D721Med (cell line): ENCODE measurements around the gene TSPAN13.

Experiments used
- DNase-seq: peaks from one replicate; pipeline ENCODE4 v3.0.0; 2011; ENCODE audit warnings: low spot score; ENCODE audit not compliant: insufficient read length
- FAIRE-seq: peaks from 2 replicates; lab custom pipeline; 2011; peaks lifted over from hg19 to GRCh38; lab: Jason Lieb, UNC
- TF ChIP-seq, protein P1 (sequence below): IDR thresholded peaks from 2 replicates; pipeline ENCODE4 v1.5.1; 2012; ENCODE audit warnings: mild to moderate bottlenecking, control low read depth; ENCODE audit not compliant: insufficient read depth; ENCODE audit errors: missing control alignments

The TSPAN13 gene

GRCh38 chr7:16810112-16810511, 56.6 kb downstream of the TSPAN13 start:
- no peak for FAIRE-seq
- DNase-seq = no peak
- TF ChIP-seq, protein P1, sequence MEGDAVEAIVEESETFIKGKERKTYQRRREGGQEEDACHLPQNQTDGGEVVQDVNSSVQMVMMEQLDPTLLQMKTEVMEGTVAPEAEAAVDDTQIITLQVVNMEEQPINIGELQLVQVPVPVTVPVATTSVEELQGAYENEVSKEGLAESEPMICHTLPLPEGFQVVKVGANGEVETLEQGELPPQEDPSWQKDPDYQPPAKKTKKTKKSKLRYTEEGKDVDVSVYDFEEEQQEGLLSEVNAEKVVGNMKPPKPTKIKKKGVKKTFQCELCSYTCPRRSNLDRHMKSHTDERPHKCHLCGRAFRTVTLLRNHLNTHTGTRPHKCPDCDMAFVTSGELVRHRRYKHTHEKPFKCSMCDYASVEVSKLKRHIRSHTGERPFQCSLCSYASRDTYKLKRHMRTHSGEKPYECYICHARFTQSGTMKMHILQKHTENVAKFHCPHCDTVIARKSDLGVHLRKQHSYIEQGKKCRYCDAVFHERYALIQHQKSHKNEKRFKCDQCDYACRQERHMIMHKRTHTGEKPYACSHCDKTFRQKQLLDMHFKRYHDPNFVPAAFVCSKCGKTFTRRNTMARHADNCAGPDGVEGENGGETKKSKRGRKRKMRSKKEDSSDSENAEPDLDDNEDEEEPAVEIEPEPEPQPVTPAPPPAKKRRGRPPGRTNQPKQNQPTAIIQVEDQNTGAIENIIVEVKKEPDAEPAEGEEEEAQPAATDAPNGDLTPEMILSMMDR = no peak

GRCh38 chr7:16810573-16810972, 57.0 kb downstream of the TSPAN13 start:
- DNase-seq = no peak
- TF ChIP-seq, protein P1 = no peak
- no peak for FAIRE-seq

GRCh38 chr7:16811551-16811950, 58.0 kb downstream of the TSPAN13 start:
- no peak for FAIRE-seq
- no peak for DNase-seq
- TF ChIP-seq, protein P1 = no peak

- DNase-seq (no peak), FAIRE-seq (no peak)
- TF ChIP-seq, protein P1 = no peak
Measured at GRCh38 chr7:16812542-16813231, 59.1 kb downstream of the TSPAN13 start.

DNA sequence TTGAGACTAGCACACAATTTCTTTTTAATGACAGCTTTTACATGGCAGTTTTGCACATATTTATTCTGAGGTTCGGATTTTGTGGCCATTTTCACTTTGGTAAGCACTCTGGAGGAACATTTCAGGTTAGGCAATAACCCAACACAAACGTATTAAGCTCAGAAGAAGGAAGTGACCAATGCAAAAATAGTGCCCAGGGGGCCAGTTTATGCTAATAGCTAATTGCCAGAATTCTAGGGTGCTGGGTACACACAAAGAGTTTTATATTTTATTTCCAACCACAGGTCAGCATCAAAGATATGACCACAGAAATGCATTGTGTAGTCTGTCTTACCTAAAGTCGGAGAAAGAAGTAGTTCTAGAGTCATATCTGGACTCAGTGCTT, 59.7 kb downstream of the TSPAN13 start:
- FAIRE-seq = no peak
- DNase-seq = no peak
- TF ChIP-seq, protein P1 = no peak

DNA sequence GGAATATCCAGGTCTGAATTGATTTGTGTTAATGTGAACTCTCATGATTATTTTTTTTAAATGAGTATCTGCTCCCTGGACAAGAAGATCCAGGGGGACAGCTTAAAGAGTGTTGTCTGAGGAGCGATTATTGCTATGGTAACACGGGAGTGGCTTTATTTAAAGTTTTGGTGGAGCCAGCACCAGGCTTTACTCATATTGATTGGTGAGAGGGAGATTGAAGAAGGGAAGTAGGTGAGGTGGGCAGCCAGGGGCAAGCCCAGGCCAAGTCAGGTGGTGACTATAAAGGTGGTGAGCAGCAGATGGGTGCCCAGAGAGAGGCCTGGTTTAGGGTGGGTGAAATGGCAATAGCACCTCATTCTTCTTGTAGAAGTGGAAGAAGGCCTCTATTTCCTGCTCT, 61.4 kb downstream of the TSPAN13 start:
- DNase-seq (no peak), FAIRE-seq (no peak)
- TF ChIP-seq, protein P1 = no peak

DNA sequence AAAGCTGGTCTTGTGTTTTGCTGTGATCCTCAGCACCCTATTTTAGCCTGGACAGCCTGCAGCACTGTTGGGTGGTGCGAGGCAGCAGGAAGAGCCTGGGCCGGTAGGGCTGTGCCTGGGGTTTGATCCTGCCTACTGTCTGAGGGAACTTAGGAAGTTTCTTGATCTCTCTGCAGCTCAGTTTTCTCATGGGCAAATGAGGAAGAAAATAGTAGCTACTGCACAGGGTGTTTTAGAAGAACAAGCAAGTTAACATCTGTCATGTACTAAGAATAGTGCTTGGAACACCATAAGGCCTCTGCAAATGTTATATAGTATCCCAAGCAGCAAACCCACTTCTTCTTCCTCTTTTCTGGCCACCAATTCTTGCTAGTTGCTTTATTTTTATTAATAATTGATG, 63.3 kb downstream of the TSPAN13 start:
- DNase-seq (no peak), FAIRE-seq (no peak)
- TF ChIP-seq, protein P1 = no peak
